Adipocyte (in vitro differentiated cells): ENCODE measurements around the gene POLR3K.
A peak's percentile ranks its signal among the peaks of the same experiment; 100 is the strongest.

Experiments
- DNase-seq: peaks from one replicate; pipeline ENCODE4 v3.0.0-alpha.2; 2015; ENCODE audit warnings: low read depth
- H3K27me3 ChIP-seq: replicated peaks from 2 replicates; pipeline ENCODE4 v1.7.0; 2013; ENCODE audit warnings: mild to moderate bottlenecking, low read length, moderate library complexity; ENCODE audit not compliant: control insufficient read depth, insufficient read depth
- H3K36me3 ChIP-seq: 2 replicates; pipeline ENCODE4 v1.7.0; 2013; ENCODE audit warnings: low read length, mild to moderate bottlenecking, moderate library complexity; ENCODE audit not compliant: control insufficient read depth, insufficient read depth, severe bottlenecking
- H3K4me1 ChIP-seq: 2 replicates; pipeline ENCODE4 v1.7.0; 2013; ENCODE audit warnings: mild to moderate bottlenecking, low read length, moderate library complexity; ENCODE audit not compliant: control insufficient read depth, insufficient read depth
- H3K4me3 ChIP-seq: 2 replicates; pipeline ENCODE4 v1.7.0; 2013; ENCODE audit warnings: mild to moderate bottlenecking, low read length, moderate library complexity
- H3K9ac ChIP-seq: 2 replicates; pipeline ENCODE4 v1.7.0; 2013; ENCODE audit warnings: mild to moderate bottlenecking, low read length, moderate library complexity
- H3K9me3 ChIP-seq: 2 replicates; pipeline ENCODE4 v1.7.0; 2013; ENCODE audit warnings: mild to moderate bottlenecking, low read length, moderate library complexity; ENCODE audit not compliant: control insufficient read depth

The POLR3K gene

GRCh38 chr16:53346-54236 lies at the start of gene POLR3K, which contains the start of gene SNRNP25:
Gene POLR3K, minus strand, starts transcription at chr16:53608. Its CDS starts 22 bp downstream, at chr16:53586.
Gene SNRNP25, plus strand, starts transcription at chr16:53828. Its CDS starts 189 bp downstream, at chr16:54017.
- Histone ChIP-seq H3K36me3 (peaks cover 32% of the 10 kb centered on the region), H3K27me3 (no peaks in the 10 kb centered on the region), H3K9me3 (no peaks in the 10 kb centered on the region), H3K4me3 (peak within 1 kb of the TSS; percentile 90), H3K9ac (peak within 1 kb of the TSS; percentile 88), H3K4me1 (peaks cover 10% of the 10 kb centered on the region)
- DNase-seq = peak; percentile 99

DNA sequence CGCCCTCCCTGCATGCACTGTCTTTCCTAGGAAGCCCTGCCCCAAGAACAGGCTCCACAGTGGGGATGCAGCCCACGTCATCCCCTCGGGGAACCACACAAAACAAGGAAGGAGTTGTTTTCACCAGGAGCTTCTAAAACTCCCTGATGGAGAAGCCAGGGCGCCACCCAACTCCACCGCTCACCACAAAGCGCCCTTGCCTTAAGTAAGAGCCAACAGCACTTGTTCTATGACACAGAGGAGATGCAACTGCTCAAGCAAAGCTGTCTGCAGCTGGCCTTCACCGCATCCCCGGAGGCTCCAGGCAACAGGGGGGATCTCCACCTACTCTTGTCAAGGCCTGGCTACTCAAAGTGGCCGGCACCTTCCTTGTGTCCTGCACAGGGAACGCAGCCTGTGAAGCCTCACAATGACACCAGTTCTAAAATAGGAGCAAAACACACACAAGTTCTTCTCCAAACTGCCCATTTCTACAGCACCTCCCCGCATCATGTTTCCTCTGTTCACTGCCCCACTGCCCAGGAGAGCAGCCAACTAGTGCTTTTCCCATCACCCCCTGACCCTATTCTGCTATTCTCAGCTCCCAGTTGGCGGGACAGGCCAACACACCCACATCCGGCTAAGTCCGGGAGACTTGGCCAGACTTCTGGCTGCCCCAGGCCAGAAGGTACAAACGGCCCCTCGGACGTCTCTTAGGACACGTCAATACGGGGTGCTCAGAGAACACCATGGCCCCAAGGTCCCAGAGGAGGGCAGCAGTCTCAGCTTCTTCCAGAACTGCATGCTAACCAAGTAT lies 48.9 kb upstream of the POLR3K start:
- DNase-seq = no peak
- Histone ChIP-seq H3K9ac (peak overlapping the region; percentile 32), H3K4me3 (no peak overlapping the region), H3K4me1 (peaks cover 19% of the 10 kb centered on the region), H3K27me3 (no peaks in the 10 kb centered on the region), H3K36me3 (peaks cover 44% of the 10 kb centered on the region), H3K9me3 (no peaks in the 10 kb centered on the region)

DNA sequence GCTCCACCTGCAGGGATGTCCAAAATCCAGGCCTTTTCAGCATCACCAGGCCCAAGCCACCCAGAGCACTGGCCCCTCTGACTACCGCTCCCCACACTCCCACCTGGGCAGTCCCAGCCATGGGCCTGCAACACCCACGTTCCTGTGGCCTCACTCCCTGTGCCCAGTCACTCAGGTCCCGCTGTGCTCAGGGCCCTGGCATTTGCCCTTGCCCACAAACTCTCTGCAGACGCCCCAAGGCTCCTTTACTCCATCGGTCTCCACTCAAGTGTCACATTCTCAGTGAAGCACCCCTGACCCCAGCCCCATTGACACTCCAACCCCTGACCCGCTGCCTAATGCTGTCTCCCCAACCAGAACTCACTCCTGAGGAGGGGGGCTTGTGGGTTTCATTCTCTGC lies 48.2 kb upstream of the POLR3K start:
- no peak for DNase-seq
- H3K36me3 ChIP-seq = peaks cover 41% of the 10 kb centered on the region
- no peaks in the 10 kb centered on the region for H3K27me3 ChIP-seq
- no peak overlapping the region for H3K4me3 ChIP-seq
- no peaks in the 10 kb centered on the region for H3K9me3 ChIP-seq
- no peak overlapping the region for H3K9ac ChIP-seq
- peaks cover 22% of the 10 kb centered on the region for H3K4me1 ChIP-seq

DNA sequence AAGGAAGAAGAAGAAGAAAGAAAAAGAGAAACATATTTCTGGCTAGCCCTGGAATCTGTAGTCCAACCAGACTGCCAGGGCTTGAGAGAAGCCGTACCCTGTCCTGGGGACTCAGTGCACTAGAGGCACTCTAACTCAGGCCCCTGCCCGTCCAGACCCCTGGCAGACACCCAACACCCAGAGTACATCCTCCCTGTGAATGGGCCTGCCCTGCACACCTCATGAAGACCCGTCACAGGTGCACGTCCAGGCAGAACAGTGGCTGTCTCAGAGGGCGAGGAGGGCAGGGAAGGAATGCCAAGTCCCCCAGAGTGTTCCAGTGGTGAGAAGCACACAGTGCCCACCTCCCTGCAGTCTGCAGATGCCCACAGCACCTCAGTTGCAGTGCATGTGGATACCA lies 47.6 kb upstream of the POLR3K start:
- Histone ChIP-seq H3K9ac (no peak overlapping the region), H3K9me3 (no peaks in the 10 kb centered on the region), H3K4me3 (no peak overlapping the region), H3K36me3 (peaks cover 47% of the 10 kb centered on the region), H3K27me3 (no peaks in the 10 kb centered on the region), H3K4me1 (peaks cover 22% of the 10 kb centered on the region)
- DNase-seq = no peak

DNA sequence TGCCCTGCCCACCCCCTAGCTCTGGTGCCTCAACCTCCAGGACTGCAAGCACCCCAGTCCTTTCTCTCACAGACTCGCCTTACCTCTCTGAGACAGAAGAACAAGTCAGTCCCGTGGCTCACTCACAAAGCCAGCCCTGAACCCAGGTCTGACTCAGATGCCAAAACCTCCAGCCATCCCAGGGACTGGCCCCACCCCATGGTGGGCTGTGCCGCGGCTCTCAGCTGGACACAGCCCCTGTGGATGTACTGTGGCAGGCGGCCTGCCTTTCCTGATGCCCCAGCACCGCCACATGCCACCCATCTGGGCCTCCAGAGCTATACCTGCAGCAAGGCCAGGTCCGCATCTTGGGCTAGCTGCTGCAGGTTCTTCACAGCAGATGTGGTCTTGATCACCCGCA lies 44.4 kb upstream of the POLR3K start:
- peaks cover 36% of the 10 kb centered on the region for H3K36me3 ChIP-seq
- no peak overlapping the region for H3K9ac ChIP-seq
- H3K4me1 ChIP-seq = peaks cover 18% of the 10 kb centered on the region
- no peaks in the 10 kb centered on the region for H3K27me3 ChIP-seq
- DNase-seq = no peak
- no peak overlapping the region for H3K4me3 ChIP-seq
- no peaks in the 10 kb centered on the region for H3K9me3 ChIP-seq

DNA sequence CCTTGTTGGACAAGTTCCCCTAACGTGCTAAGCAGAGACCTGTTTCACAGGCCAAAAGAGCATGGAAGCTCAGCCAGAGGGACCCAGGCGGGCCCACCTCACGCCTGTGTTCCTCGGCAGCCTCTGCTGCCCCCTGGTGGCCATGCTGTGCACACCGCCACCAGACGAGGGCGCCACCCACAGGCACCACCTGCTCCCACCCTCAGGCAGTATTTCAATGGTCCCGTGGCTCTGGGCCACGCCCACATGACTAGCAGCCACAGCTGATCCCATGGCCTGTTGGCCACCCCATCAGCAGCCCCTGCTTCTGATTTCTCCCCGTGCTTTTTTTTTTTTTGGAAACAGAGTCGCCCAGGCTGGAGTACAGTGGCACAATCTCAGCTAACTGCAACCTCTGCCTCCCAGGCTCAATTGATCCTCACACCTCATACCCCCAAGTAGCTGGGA lies 43.5 kb upstream of the POLR3K start:
- Histone ChIP-seq H3K27me3 (no peaks in the 10 kb centered on the region), H3K9ac (no peak overlapping the region), H3K36me3 (peaks cover 36% of the 10 kb centered on the region), H3K4me3 (no peak overlapping the region), H3K9me3 (no peaks in the 10 kb centered on the region), H3K4me1 (peaks cover 10% of the 10 kb centered on the region)
- peak; percentile 94 for DNase-seq

GRCh38 chr16:94918-95265 lies 41.5 kb upstream of the POLR3K start:
- no peaks in the 10 kb centered on the region for H3K27me3 ChIP-seq
- H3K4me1 ChIP-seq = peaks cover 4% of the 10 kb centered on the region
- H3K9me3 ChIP-seq = no peaks in the 10 kb centered on the region
- H3K9ac ChIP-seq = no peak overlapping the region
- H3K4me3 ChIP-seq = no peak overlapping the region
- no peak for DNase-seq
- H3K36me3 ChIP-seq = peaks cover 37% of the 10 kb centered on the region

DNA sequence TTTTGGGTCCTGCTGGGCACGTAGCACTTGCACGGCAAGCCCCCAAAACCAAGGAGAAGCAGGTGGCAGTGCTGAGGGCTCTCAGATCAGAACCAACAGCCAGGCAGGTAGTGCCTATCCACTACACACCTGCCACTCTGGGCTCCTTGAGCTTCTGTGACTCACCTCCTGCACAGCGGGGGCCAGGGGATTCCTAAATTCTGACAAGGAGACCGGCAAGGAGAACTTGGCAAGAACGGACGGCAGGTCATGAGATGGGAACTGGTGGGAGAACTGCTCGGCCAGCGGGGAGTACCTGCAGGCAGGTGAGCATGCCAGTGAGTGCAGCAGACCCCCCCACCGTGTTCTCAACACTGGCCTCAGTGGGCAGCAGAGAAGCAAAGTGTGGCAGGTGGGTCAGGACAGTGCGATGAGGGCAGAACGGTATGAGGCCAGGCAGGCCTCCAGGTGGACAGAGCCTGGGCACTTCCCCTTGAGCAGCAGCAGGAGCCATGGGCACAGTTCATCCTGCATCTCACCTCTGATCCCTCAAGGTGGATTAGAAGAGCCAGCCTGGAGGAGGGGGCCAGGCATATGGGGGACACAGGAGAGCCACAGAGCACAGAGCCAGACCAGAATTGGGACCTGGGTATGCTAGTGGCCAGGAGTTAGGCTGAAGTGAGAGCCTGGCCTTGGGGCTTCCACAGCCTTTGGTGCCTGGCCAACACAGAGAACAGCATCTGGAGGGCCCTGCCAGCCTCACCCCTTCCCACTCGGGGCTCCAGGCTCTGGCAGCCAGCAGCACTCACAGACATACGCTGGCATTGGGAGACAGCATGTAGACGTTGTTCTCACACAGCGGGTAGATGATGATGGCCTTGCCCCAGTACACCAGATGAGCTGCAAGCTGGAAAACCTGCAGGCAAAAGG lies 39.3 kb upstream of the POLR3K start:
- Histone ChIP-seq H3K4me3 (no peak overlapping the region), H3K27me3 (no peaks in the 10 kb centered on the region), H3K9ac (no peak overlapping the region), H3K9me3 (no peaks in the 10 kb centered on the region), H3K4me1 (peaks cover 4% of the 10 kb centered on the region), H3K36me3 (peaks cover 43% of the 10 kb centered on the region)
- DNase-seq = no peak

- H3K9me3 ChIP-seq = no peaks in the 10 kb centered on the region
- H3K27me3 ChIP-seq = no peaks in the 10 kb centered on the region
- no peak overlapping the region for H3K9ac ChIP-seq
- no peak overlapping the region for H3K4me3 ChIP-seq
- no peaks in the 10 kb centered on the region for H3K4me1 ChIP-seq
- H3K36me3 ChIP-seq = peaks cover 47% of the 10 kb centered on the region
- DNase-seq = no peak
Observed at GRCh38 chr16:91484-91883, 38.1 kb upstream of the POLR3K start.

DNA sequence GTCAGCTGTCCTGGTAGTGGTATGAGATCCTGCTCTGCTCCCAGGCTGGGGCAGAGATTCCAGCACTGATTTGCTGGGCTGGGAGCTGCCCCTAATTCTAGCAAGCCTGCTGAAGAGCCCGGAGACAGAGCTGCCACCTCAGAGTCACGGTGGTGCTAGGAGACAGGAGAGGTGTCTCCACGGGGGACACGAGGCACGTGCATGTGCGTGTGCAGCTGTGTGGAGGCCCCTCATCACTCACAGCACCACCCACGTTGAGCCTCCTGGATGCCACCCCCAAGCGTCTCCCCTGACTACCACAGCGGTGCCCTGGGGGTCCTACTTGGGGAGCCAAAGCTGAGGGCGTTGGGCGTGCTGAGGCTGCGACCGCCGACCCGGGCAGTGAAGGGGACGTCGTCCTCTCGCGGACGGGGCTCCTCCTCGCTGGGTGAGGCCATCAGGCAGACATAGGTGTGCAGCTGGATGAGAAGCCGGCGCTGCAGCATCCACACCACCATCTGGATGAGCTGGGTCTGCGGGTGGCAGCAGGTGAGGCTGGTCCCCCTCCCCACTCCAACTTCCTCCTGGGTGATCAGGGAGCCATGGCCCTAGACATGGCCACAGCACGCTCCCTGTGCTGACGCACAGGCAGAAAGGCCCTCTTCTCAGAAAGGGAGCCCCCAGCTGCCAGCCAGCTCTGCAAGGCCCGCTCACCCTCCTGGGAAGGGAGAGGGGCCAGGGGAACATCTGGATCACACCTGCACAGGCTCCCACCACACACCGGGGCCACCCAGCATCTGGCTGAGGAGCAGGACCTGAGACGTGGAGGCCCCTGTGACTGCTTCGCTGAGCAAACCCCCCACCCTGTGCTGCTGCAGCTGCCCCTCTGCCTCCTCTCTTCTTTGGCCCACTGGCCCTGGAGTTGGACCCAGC lies 36.2 kb upstream of the POLR3K start:
- H3K36me3 ChIP-seq = peaks cover 52% of the 10 kb centered on the region
- peaks cover 9% of the 10 kb centered on the region for H3K4me1 ChIP-seq
- no peaks in the 10 kb centered on the region for H3K9me3 ChIP-seq
- no peak for DNase-seq
- H3K27me3 ChIP-seq = no peaks in the 10 kb centered on the region
- H3K9ac ChIP-seq = no peak overlapping the region
- no peak overlapping the region for H3K4me3 ChIP-seq
